HG02973 (cell line): ENCODE data around the gene PPRC1.

Experiments used
- ATAC-seq: cut with Tn5 transposase; IDR thresholded peaks from one replicate; pipeline ENCODE4 v1.9.1; 2021; ENCODE audit warnings: moderate library complexity; ENCODE audit not compliant: unreplicated experiment

PPRC1 gene

GRCh38 chr10:102188298-102188940 lies 55.6 kb downstream of the PPRC1 start:
- no peak for ATAC-seq

- ATAC-seq = peak; percentile 53
Observed at GRCh38 chr10:102188941-102189898, 56.4 kb downstream of the PPRC1 start.

- no peak for ATAC-seq
Observed at GRCh38 chr10:102191956-102192355, 59.1 kb downstream of the PPRC1 start.

- no peak for ATAC-seq
Observed at GRCh38 chr10:102195296-102195870, 62.5 kb downstream of the PPRC1 start.

GRCh38 chr10:102196893-102197292 lies 64.1 kb downstream of the PPRC1 start:
- no peak for ATAC-seq

- no peak for ATAC-seq
Observed at GRCh38 chr10:102198027-102198426, 65.2 kb downstream of the PPRC1 start.
